Fibroblast of mammary gland (primary cell): ENCODE data around the gene FER1L5.

ENCODE experiments used
- DNase-seq: peaks from one replicate; pipeline ENCODE4 v3.0.0-alpha.2; 2010; ENCODE audit warnings: low read depth
- H3K4me3 ChIP-seq: 2 replicates; pipeline ENCODE4 v1.5.1; 2011; ENCODE audit warnings: low read depth, mild to moderate bottlenecking, low read length, moderate library complexity; ENCODE audit not compliant: control insufficient read depth
- CTCF ChIP-seq: conservative IDR thresholded peaks from 2 replicates; pipeline ENCODE4 v1.5.1; 2011; ENCODE audit warnings: low read depth, low read length, inconsistent platforms; ENCODE audit not compliant: control insufficient read depth, insufficient read depth

FER1L5 gene

GRCh38 chr2:96727431-96727830, 84.9 kb downstream of the FER1L5 start:
- TF ChIP-seq CTCF, result no peak
- no peak overlapping the region for H3K4me3 ChIP-seq
- DNase-seq, result peak; percentile 44

GRCh38 chr2:96729748-96730147, 87.2 kb downstream of the FER1L5 start:
- H3K4me3 ChIP-seq, result no peak overlapping the region
- DNase-seq, result peak; percentile 31
- TF ChIP-seq CTCF, result no peak

GRCh38 chr2:96730212-96730611, 87.6 kb downstream of the FER1L5 start:
- DNase-seq, result peak; percentile 74
- TF ChIP-seq CTCF, result no peak

GRCh38 chr2:96733931-96734330, 91.4 kb downstream of the FER1L5 start:
- peak; percentile 4 for DNase-seq
- no peak for TF ChIP-seq CTCF
- H3K4me3 ChIP-seq, result no peak overlapping the region

More at GRCh38 chr2:96730212-96730611, 87.6 kb downstream of the FER1L5 start:
- H3K4me3 ChIP-seq, result no peak overlapping the region

GRCh38 chr2:96734880-96735583, 92.5 kb downstream of the FER1L5 start:
- DNase-seq, result peak; percentile 5
- TF ChIP-seq CTCF, result no peak
- no peak overlapping the region for H3K4me3 ChIP-seq

GRCh38 chr2:96737251-96737650, 94.7 kb downstream of the FER1L5 start:
- TF ChIP-seq CTCF, result no peak
- no peak overlapping the region for H3K4me3 ChIP-seq
- DNase-seq, result no peak
